ENCODE results near the gene SLFN11.

SLFN11 gene

DNA sequence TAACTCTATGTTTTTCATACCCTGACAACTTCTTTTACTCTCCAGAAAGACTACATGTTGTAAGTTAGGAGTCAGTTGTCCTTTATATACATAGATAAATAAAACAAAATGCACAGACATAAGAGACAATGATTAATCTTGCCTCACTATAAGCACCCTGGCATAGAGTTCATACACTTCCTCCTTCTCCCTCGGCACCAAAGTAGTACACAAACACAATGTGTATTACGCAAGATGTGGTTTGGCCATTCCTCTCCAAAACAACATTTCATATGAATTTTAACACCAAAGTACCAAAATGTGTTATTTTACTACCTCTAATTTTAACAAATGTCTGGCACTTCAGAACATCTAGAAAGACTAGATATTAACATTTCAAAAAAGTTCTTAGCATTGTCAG is 17.2 kb upstream of the SLFN11 start:
- ChIA-PET POLR2A (no interaction called here), CTCF (no interaction called here)
- DNase-seq (ENCODE audit: extremely low spot score): no peak
- TF ChIP-seq, protein P1, sequence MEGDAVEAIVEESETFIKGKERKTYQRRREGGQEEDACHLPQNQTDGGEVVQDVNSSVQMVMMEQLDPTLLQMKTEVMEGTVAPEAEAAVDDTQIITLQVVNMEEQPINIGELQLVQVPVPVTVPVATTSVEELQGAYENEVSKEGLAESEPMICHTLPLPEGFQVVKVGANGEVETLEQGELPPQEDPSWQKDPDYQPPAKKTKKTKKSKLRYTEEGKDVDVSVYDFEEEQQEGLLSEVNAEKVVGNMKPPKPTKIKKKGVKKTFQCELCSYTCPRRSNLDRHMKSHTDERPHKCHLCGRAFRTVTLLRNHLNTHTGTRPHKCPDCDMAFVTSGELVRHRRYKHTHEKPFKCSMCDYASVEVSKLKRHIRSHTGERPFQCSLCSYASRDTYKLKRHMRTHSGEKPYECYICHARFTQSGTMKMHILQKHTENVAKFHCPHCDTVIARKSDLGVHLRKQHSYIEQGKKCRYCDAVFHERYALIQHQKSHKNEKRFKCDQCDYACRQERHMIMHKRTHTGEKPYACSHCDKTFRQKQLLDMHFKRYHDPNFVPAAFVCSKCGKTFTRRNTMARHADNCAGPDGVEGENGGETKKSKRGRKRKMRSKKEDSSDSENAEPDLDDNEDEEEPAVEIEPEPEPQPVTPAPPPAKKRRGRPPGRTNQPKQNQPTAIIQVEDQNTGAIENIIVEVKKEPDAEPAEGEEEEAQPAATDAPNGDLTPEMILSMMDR (IDR thresholded peaks at IDR 0.05; ENCODE audit: control extremely low read depth, extremely low read depth, low read depth, missing control alignments): no peak

DNA sequence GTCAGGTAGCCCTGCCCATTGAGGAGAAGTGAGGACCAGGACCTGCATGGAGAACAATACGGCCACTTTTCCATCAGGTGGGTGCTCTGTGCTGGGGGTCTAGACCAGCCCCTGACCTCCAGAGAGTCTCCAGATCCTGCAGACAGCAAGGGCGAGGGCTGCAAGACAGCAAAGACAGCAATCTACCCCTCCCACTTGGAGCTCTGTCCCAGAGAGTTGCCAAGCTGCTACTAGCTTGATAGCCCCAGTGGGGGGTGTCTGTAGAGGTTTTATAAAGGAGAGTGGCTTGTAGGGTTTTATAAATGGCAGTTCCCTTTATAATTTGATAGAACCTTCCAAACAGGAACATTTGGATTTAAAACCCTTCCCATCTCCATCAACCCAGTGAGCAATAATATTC is 16.7 kb upstream of the SLFN11 start:
- ChIA-PET CTCF (interaction anchor here (1.2 kb wide), 1 partner anchor 11 kb away, joined by 3 read pairs; no protein-coding TSS in a partner anchor), POLR2A (no interaction called here)
- no peak for DNase-seq (ENCODE audit: extremely low spot score)
- TF ChIP-seq, protein P1 (IDR thresholded peaks at IDR 0.05; ENCODE audit: control extremely low read depth, extremely low read depth, low read depth, missing control alignments): no peak

DNA sequence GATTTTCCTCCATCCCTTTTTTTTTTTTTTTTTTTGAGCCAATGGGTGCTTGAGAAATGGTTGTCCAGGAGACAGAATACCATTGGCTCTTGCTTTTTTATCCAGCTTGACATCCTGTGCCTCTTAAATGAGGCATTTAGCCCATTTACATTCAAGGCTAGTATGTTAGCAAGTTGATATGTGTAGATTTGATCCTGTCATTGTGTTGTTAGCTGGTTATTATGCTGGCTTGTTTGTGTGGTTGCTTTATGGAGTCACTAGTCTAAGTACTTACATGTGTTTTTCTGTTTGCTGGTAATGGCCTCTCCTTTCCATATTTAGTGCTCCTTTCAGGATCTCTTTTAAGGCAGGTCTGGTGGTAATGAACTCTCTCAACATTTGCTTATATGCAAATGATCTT is 14.1 kb upstream of the SLFN11 start:
- no peak for DNase-seq (ENCODE audit: extremely low spot score)
- TF ChIP-seq, protein P1 (IDR thresholded peaks at IDR 0.05; ENCODE audit: control extremely low read depth, extremely low read depth, low read depth, missing control alignments): no peak
- ChIA-PET CTCF (no interaction called here), POLR2A (no interaction called here)

DNA sequence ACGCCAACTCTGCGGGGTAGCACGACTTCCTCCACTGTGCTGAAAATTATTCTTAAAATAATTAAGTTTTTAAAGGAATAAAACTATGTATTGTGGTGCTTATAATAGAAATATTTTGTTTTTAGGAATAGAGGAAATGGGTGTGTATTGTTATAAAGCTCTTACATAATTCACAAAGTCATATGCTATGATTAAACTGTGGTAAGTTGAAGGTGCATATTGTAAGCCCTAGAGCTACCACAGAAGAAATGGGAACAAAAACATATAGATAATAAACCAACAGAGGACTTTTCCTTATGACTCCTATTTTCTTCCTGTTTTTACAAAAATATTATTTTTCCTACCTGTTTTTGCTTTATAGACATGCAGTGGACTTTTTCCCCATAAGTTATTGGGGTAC is 4.3 kb upstream of the SLFN11 start:
- TF ChIP-seq, protein P1 (IDR thresholded peaks at IDR 0.05; ENCODE audit: control extremely low read depth, extremely low read depth, low read depth, missing control alignments): no peak
- CTCF ChIA-PET: interaction anchor here (1.1 kb wide), 1 partner anchor 16 kb away, joined by 3 read pairs; no protein-coding TSS in a partner anchor
- POLR2A ChIA-PET: no interaction called here
- no peak for DNase-seq (ENCODE audit: extremely low spot score)

DNA sequence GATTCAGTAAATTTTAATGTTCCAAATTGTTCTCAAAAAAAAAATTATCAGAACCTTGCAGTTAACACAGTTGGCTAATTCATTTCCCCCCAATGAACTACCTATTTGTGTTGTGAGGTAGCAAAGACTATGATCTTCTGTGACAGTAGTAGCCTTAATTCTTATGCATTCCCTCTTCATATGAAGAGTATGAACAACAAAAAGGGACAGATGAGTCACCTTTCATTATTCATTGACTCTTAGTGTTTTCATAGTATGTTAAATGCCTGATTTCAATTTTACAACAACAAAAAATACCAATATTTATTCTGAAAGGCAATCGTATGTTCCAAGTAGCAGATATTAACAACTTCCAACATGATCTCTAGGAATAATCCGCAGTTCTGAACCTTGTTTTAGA is 3.6 kb upstream of the SLFN11 start:
- ChIA-PET CTCF (interaction anchor here (1.1 kb wide), 1 partner anchor 15 kb away, joined by 3 read pairs; no protein-coding TSS in a partner anchor), POLR2A (no interaction called here)
- no peak for DNase-seq (ENCODE audit: extremely low spot score)
- TF ChIP-seq, protein P1 (IDR thresholded peaks at IDR 0.05; ENCODE audit: control extremely low read depth, extremely low read depth, low read depth, missing control alignments): no peak

DNA sequence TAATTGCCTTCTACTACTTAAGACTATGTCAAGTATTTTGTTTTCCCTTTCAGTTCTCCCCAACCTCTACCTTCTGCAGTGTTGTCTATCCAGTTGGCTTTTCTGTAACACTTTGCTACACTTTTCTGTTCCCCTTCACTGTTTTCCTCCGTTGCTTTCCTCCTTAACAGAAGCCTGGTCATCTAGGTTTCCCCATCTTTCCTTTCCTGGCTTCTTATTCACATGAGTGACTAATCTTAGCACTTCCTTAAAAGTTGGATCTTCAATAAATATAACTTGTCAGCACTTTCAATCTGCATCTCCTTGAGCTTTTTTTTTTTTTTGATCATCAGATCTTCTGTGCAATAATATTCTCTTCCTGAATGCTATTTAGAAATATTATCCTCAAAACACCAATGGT is 2.8 kb upstream of the SLFN11 start:
- DNase-seq (ENCODE audit: extremely low spot score): no peak
- ChIA-PET CTCF (no interaction called here), POLR2A (interaction anchor here (0.6 kb wide), 1 partner anchor 131 kb away, joined by 3 read pairs; no protein-coding TSS in a partner anchor)
- TF ChIP-seq, protein P1 (IDR thresholded peaks at IDR 0.05; ENCODE audit: control extremely low read depth, extremely low read depth, low read depth, missing control alignments): no peak
